NB4 (cell line): ENCODE measurements around the gene SAT2.

Experiments used
- MYC ChIP-seq: IDR thresholded peaks from 2 replicates; pipeline ENCODE4 v1.6.1; 2011; ENCODE audit warnings: low read depth, low read length
- POLR2A ChIP-seq: IDR thresholded peaks from 2 replicates; pipeline ENCODE4 v1.6.1; 2011; ENCODE audit warnings: mild to moderate bottlenecking; ENCODE audit not compliant: insufficient read length; ENCODE audit errors: extremely low read depth
- TF ChIP-seq, protein P1 (sequence below): IDR thresholded peaks from one replicate; pipeline ENCODE4 v1.5.1; 2012; ENCODE audit warnings: low read depth, low read length

DNA sequence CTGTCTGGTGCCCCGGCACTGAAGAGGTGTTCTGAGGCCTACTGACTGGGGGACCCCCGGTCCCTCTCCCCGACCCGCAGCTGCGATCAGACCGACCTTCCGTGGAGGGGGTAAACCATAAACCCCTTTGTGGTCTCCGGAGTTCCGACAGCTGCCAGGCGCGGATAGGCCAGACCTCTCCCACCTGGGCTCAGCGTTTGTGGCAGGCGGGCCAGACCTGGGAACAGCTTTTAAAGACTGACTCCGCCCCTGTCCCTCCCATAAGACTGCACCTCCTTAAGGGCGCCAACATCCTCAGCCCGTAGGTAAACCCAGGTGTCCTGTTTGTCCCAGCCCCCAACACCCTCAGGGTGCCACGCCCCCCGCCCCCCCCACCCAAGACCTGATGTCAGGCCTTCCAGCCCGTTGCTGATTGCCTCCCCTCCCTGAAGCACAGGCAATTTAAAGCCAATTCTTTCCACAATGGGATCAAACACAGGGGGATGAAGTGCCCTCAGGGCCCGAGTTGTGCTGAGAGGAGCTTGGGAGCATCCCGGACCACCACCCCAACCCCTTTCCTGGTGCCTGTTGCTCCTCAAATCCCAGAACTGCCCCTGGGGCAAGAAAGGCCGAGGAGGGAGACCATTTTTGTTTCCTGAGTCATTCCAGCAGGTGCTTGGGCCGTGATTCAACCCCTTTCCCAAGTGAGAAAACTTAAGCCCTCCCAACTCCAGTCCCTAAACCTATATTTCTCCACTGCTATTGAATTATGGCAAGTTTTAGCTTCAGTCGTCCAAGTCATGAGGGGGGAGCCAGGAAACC, 37.5 kb downstream of the SAT2 start, which contains the start of gene SOX15:
- no peak for TF ChIP-seq POLR2A
- TF ChIP-seq, protein P1, sequence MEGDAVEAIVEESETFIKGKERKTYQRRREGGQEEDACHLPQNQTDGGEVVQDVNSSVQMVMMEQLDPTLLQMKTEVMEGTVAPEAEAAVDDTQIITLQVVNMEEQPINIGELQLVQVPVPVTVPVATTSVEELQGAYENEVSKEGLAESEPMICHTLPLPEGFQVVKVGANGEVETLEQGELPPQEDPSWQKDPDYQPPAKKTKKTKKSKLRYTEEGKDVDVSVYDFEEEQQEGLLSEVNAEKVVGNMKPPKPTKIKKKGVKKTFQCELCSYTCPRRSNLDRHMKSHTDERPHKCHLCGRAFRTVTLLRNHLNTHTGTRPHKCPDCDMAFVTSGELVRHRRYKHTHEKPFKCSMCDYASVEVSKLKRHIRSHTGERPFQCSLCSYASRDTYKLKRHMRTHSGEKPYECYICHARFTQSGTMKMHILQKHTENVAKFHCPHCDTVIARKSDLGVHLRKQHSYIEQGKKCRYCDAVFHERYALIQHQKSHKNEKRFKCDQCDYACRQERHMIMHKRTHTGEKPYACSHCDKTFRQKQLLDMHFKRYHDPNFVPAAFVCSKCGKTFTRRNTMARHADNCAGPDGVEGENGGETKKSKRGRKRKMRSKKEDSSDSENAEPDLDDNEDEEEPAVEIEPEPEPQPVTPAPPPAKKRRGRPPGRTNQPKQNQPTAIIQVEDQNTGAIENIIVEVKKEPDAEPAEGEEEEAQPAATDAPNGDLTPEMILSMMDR: no peak
- no peak for TF ChIP-seq MYC
